ENCODE measurements around the gene MDFI.

Gene MDFI, protein sequence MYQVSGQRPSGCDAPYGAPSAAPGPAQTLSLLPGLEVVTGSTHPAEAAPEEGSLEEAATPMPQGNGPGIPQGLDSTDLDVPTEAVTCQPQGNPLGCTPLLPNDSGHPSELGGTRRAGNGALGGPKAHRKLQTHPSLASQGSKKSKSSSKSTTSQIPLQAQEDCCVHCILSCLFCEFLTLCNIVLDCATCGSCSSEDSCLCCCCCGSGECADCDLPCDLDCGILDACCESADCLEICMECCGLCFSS

DNA sequence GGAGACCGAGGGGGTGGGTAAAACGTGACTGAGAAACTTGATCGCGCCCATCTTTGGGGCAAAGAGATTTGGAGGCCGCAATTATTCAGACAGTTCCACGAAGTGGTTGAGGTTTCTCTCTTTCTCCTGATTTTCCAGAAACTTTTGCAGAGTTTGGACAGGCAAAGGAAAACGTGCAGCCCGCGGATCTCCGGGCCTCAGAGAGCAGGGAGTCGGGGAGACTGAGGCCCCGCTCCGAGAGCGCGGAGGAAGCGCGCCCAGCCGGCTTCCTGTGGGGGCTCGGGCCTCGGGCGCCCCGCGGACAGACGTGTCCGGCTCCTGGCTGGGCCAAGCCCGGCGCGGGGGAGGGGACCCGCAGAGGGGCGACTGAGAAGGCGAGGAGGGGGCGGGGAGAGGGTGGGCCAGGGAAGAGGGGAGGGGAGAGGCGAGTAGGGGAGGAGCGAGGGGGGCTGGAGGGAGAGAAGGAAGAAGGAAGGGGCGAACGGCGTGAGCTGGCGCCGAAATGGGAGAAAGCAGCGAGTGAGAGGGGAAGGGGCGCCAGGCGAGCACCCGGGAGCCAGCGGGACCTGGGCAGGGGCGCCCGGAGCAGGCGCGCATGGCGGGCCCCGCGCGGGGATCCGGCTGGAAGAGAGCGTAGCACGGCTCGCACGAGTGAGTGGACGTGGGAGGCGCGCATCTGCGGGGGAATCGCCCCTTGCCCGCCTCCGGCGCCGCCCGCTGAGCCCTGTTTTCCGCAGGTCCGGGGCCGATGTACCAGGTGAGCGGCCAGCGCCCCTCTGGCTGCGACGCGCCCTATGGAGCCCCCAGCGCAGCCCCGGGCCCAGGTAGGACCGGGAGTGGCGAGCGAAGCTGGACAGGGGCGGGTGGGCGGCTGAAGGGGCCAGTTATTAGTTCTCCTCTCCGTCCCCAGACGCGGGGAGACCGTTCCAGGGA is at the start of gene MDFI:
TSS of gene MDFI (plus strand) at position 467 of the 933 bp plus-strand sequence. CDS start at position 749, 282 bp downstream.
- peak; percentile 82 for DNase-seq

DNA sequence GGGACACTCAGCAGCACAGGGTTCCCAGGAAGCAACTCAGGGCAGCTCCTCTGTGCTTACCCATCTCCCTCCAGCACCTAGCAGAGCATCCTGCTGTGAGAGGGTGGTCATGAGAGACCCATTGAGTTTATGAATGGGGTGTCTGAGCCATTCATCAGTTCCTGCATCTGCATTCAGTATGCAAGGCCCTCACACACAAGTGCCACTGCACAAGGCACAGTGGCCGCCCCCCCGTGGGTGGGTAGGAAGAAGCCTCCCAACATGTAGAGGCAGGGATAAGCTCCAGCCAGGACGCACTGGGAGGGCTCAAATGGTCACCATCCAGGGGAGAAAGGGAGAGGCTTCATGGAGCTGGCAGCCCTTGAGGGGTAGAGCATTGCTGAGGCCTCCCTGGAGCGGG is 49.0 kb upstream of the MDFI start:
- no peak for DNase-seq

DNA sequence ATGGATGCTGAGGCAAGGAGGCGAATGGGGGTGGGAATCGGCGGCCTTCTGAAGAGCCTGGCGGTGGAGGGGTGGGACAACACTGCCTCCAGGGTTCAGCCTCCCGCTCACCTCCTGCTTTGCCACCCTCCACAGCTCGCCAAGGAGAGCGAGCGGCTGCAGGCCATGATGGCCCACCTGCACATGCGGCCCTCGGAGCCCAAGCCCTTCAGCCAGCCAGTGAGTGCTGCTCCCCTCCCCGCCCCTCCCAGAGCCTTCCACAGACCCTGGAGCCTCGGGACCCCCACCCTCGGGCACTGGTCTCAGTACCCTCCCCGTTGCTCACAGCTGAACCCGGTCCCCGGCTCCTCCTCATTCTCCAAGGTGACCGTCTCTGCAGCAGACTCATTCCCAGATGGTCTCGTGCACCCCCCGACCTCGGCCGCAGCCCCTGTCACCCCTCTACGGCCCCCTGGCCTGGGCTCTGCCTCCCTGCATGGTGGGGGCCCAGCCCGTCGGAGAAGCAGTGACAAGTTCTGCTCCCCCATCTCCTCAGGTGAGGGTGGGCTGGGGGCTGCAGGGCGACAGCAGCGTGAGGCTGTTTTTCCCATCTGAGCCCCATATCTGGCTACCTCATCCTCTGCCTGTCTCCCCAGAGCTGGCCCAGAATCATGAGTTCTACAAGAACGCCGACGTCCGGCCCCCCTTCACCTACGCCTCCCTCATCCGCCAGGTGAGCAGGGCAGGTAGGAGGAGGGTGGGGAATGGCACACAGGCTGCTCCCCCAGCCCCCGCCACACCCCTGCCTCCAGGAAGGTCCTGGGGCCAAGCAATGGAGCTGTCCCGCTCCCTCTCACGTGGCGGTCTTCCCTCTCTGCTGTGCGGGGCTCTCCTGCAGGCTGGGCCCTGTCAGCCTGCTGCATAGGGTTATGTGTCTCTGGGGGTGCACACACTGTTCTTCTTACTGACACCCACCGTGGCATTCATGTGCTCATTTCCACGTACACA is 48.3 kb upstream of the MDFI start:
- DNase-seq, result no peak

DNA sequence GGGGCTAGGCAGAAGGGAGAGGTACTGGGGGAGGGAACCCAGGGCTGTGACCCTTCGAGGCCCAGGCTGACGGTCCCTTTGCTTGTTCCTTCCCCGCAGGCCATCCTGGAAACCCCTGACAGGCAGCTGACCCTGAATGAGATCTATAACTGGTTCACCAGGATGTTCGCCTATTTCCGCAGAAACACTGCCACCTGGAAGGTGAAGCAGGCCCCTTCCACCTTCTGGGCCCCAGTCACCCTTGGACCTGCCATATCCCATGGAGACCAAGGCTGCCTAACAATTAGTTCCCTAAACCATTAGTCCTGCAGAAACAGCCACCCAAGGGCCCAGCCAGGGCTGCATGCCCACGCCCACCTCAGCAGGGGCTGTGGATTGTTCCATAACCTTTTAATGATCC is 47.1 kb upstream of the MDFI start:
- peak; percentile 61 for DNase-seq

DNA sequence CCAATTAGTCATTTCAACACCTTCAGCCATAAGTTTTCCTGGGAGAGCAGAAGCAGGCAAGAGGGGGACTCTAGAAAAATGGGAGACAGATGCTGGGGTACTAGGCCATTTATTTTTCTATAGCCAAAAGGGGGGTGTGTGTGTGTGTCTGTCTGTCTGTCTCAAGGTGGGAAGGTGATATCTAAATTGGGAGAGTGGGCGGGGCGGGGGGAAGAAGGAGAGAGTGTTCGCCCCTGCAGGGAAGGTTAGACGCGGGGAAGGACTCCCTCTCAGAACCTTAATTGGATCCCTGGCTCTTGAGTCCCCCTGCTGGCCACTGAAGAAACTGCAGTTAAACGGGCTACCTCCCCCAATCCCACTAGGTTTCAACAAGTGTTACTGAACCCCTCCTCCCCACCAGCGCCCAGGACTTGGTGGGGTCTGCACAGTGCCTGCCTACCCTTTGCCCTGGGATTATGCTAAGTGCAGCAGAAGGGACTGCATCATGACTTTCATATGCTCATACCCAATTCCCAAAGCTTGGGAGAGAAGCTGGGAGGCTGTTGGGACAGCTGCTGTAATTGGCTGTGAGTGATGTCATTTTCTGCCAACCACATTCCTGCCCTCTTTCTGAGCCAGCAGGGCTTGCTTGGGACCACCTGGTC is 46.3 kb upstream of the MDFI start:
- DNase-seq, result peak; percentile 77

DNA sequence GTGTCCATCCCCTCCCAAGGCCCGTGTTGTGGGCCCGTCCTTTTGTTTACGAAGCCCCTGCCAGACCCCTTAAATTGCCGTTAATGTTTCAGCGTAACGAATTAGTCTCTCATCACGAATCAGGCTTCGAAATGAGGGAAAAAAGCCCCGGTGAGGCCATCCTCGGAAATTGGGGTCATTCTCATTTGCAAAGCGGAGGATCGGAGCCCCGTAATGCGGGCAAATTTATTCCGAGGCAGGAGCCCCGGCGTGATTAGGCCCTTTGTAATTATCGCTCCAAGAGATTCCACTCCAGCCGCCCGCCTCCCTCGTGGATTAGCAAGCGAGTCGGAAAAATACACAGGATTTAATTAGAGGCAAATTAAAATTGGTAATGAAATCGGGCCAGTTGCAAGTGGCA is 44.9 kb upstream of the MDFI start:
- DNase-seq, result no peak

DNA sequence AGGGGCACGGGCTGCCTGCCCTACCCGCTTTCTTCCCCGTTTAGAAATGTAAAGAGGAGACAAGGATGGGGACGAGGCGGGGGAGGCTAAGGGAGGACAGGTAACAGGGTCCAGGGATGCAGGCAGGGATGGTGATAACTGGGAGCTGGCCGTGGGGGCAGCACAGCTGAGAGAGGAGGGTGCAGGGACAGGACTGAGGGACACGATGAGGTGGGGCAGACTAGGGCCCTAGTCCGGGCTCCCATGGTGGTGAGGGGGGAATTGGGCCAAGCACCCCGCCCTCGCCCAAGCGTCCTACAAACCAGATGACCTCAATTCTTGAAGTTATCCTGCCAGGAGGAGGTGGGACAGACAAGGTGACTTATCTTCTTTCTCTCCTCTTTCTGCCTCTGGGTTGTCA is 44.4 kb upstream of the MDFI start:
- DNase-seq, result no peak

DNA sequence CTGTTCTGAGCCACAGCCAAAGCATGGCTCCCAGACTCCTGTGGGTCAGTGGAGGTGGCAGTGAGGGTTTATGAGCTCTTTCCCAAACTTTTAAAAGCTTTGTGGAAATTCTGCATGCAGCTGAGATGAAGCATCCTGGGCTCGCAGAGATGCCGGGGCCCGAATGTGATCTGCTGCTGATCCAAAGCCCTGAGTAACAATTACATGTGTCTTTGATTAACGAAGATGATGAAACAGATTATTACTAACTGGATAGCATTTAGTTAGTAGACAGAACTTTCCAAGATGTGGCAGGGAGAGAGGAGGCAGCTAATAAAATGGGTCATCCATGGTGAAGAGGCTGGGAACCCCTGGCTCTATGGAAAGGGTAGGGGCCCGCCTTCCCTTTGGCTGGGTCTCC is 43.9 kb upstream of the MDFI start:
- no peak for DNase-seq

DNA sequence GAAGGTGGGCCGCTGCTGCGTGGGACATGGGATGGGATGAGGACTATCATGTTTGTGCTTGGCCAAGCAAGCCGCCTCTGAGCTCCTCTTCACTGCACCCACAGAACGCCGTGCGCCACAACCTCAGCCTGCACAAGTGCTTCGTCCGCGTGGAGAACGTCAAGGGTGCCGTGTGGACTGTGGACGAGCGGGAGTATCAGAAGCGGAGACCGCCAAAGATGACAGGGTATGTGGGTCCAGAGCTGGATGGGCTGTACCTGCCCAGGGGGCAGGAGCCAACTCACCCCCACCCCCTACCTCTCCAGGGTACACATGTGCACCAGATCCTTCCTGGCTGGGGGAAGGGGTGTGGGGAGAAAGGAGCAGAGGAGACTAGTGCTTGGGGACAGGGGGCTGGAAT is 43.5 kb upstream of the MDFI start:
- DNase-seq, result no peak

DNA sequence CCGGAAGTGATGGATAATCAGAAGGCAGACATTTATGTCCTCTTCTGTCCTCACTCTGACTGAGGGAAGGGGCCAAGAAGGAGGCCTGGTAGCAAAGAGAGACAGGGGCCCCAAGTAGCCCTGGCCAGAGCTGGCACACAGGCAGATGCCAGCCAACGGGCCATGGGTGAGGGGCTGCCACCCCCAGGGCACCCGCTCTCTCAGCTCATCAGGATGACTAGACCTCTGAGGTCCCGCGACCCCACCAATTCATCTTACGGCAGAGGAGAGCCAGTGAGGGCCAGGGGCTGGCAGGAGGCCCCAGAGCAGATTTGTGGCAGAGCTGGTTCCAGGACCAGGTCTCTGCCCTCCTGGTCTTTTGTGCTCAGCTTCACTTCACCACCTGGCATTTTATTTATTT is 43.1 kb upstream of the MDFI start:
- DNase-seq, result no peak

DNA sequence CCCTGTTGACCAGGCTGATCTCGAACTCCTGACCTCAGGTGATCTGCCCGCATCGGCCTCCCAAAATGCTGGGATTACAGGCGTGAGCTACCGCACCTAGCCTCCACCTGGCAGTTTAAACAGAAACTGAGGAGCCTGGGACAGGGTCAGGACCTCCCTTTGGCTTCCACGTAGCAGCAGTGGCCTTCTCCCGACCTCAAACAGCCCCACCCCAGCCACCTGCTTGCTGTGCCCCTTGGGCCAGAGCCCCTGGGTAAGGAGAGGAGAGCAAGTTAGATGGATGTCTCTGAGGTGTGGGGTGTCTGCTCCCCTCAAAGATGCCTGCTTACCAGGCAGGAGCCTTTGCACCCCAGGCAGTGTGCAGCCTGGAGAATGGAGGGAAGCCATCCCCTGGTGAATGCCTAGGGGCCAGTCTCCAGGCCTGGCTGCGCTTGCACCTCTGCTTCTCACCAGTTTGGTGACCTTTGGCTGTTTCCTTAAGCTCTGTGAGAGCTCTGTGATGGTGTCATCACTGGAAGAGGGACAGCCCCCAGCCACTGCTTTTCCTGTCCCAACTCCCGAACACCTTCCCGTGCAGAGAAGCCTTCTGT is 42.1 kb upstream of the MDFI start:
- no peak for DNase-seq

DNA sequence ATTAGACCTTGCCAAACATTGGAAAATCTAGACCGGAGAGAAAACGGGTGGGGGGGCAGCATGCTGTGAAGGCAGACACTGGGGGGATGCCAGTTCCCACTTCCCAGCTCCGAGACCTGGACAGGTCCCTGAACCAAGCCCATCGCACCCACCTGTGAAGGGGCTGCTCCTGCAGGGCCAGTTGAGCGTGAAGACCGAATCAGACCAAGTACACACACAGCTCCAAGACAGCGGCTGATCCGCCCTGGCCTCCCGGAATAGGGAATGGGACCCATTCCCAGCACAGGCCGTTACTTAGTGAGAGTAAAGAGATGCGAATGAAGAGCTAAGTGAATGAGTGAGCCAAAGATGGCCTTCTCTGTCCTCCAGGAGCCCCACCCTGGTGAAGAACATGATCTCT is 41.5 kb upstream of the MDFI start:
- DNase-seq, result no peak

DNA sequence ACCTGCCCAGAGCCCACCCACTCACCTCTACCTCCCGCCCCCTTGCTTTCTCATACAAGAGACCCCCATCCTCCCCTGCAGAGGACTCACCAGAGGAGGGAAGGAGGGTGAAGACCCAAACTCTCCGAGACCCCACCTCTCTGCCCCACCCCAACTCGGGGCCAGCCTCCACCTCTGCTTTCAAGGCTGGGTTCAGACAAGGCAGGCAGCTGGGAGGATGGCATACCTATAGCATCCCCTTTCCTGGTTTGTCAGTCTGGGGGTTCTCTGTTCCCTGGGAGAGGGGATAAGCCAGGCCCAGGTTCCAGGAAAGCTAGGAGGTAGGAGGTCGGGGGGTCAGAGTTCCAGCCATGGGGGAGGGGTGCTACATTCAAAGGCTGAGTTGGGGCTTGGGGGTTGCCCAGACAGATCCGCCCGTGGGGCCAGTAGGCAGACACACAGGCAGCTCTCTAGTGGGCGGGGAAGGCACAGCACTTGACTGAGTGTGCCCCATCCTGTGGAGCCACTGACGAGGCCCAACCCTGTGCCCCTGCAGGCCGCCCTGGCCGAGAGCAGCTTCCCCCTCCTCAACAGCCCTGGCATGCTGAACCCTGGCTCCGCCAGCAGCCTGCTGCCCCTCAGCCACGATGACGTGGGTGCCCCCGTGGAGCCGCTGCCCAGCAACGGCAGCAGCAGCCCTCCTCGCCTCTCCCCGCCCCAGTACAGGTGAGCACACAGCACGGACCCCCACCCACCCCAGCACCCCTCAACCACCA is 40.8 kb upstream of the MDFI start:
- DNase-seq, result no peak

DNA sequence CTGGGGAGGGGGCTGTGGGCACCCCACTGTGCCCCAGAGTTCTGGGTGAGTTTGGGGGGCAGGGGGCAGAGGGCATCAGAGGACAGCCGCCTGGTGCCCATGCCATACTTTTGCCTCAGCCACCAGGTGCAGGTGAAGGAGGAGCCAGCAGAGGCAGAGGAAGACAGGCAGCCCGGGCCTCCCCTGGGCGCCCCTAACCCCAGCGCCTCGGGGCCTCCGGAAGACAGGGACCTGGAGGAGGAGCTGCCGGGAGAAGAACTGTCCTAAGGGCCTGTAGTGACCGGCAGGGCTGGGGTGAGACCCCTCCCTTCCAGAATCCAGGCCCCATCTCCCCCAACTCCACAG is 39.6 kb upstream of the MDFI start:
- DNase-seq, result no peak

DNA sequence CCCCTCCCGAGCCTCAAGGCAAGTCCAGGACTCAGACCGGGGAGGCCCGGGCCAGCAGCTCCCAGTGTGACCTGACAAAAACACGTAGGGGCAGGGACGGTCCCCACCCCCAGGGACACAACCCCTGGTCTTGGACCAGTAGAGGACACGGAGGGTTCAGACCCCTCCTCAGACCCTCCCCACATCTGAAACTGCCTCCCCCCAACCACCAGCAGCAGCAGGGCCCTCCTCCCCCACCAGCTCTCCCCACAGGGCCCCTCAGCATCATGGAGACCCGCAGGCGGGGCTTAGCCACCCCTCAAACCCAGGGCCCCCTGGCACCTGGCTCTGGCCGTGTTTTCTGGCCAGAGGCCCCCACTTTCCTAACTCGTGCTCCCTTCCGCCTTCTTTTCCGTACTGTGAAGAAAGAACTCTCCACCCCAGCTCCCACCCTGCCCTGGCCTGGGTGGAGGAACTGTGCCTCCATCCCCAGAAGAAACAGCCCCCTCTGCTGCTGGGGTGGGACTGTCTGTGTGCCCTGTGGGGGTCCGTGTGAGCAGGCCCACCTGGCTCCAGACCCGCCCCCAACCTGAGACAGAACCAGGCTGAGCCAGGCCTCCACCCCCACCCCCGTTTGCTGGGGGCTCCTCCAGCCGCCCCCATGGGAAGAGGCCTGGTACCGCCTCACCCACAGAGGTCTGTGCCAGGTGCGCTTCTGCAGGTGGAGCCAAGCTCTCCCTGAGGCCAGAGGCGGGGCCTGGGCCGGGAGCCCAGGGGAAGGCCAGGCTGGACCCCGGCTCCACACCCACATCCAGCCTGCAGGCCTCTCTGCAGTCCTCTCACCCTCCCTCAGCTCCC is 39.0 kb upstream of the MDFI start:
- peak; percentile 78 for DNase-seq

DNA sequence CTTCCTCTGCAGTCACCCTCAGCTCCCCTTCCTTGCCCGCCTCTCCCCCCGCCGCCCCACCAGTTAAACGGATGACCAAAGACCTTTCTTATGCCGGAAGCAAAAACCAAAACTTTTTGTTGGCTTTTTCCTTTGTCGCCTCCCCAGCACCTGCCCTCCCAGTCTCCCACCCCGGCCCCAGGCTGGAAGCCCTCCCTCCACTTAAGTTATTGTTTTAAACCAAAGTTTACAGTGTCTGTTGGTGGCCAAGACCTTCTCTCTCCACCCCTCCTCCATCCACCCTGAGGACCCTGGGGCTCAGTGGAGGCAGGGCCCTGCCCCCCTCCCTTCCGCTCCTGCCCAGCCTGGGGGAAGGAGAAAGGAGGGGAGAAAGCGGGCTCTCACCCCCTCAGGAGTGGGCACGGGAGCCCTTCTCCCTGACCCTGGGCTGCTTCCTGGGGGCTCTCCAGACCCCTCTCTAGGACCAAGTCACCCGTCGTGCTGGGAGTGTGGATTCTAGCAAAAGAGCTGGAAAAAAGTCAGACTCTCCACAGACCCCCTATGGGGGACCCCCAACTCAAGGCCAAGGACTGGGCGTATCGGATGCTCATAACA is 38.3 kb upstream of the MDFI start:
- peak; percentile 62 for DNase-seq

DNA sequence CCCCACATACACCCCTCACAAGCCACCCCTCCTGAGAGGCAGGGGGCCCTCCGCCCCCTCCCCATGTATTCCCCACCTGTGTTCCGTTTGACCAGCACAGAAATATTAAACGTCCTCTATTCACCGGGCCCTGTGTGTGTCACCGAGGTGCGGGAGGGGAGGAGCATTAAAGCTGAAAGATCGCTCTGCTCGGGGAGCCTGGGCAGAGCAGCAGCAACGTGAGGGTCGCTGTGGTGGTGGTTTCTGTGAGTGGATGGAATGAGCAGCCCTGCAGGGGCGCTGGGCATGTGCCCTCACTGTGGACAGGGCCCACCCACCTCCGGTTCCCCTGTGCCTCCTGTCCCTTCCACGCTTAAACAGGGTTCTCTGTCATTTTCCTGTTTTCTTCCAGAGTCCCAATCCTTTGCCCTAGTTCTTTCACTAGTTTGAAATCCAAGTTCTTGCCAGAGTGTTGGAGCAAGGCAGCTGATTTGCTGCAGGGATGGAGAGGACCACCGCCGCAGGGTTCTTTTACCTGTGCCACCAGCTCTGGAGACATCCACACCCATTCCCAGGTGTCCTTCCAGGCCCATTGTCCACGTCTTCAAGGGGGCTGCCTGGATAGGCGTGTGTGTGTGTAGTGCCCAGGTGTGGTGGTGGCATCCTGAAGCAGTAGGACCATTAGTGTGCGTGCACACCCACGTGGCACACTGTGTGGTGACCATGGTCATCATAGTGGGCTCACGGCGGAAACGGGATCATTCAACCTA is 37.6 kb upstream of the MDFI start:
- DNase-seq, result no peak

DNA sequence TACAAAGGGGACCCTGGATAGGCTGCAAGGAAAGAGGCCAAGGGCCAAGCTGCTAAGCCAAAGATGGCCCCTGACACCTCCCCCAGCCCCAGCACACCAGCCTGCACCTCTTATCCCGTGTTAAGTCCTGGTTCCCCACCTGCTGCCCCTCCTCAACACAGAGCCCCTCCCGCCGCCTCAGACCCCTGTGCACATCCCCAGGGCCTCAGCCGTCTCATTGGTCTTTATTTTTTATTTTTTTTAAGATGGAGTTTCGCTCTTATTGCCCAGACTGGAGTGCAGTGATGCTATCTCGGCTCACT is 37.1 kb upstream of the MDFI start:
- DNase-seq, result no peak

DNA sequence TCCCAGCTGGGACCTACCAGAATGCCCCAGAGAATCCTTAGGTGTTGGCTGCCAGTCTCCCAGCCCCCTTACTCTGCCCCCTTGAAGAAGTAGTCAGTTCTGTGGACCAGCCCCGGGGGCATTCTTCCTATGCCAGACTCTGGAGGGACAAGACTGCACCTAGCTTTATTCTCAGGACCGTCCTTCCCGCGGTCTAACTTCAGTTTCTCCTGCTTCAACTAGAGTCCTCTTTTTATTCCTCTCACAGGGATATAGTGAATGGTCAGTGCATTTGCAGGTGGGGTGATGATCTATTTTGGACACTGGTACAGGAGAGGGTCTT is 35.9 kb upstream of the MDFI start:
- DNase-seq, result peak; percentile 71

Data from NCI-H69 (cell line).